Measurements from ENCODE around the gene STRBP. TPM values are rescaled to one million over a fixed set of nuclear protein-coding genes. Genes with fewer than 3 reads are reported as not detected.

STRBP gene
- total and polyA plus RNA-seq, 9 of the 15 experiments (the other 6 are each of a cell fraction or from before 2014, with no cell fraction given) = 27.7 to 84.0 (median 70.2) TPM

- TF ChIP-seq, protein P1, sequence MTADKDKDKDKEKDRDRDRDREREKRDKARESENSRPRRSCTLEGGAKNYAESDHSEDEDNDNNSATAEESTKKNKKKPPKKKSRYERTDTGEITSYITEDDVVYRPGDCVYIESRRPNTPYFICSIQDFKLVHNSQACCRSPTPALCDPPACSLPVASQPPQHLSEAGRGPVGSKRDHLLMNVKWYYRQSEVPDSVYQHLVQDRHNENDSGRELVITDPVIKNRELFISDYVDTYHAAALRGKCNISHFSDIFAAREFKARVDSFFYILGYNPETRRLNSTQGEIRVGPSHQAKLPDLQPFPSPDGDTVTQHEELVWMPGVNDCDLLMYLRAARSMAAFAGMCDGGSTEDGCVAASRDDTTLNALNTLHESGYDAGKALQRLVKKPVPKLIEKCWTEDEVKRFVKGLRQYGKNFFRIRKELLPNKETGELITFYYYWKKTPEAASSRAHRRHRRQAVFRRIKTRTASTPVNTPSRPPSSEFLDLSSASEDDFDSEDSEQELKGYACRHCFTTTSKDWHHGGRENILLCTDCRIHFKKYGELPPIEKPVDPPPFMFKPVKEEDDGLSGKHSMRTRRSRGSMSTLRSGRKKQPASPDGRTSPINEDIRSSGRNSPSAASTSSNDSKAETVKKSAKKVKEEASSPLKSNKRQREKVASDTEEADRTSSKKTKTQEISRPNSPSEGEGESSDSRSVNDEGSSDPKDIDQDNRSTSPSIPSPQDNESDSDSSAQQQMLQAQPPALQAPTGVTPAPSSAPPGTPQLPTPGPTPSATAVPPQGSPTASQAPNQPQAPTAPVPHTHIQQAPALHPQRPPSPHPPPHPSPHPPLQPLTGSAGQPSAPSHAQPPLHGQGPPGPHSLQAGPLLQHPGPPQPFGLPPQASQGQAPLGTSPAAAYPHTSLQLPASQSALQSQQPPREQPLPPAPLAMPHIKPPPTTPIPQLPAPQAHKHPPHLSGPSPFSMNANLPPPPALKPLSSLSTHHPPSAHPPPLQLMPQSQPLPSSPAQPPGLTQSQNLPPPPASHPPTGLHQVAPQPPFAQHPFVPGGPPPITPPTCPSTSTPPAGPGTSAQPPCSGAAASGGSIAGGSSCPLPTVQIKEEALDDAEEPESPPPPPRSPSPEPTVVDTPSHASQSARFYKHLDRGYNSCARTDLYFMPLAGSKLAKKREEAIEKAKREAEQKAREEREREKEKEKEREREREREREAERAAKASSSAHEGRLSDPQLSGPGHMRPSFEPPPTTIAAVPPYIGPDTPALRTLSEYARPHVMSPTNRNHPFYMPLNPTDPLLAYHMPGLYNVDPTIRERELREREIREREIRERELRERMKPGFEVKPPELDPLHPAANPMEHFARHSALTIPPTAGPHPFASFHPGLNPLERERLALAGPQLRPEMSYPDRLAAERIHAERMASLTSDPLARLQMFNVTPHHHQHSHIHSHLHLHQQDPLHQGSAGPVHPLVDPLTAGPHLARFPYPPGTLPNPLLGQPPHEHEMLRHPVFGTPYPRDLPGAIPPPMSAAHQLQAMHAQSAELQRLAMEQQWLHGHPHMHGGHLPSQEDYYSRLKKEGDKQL (CRISPR knock-in tag; IDR thresholded peaks at IDR 0.05; ENCODE audit: borderline replicate concordance) = no peak
- TF ChIP-seq ZNF717 (CRISPR knock-in tag; IDR thresholded peaks at IDR 0.05) (no peak), HMG20B (CRISPR knock-in tag; IDR thresholded peaks at IDR 0.05) (no peak), ZNF133 (CRISPR knock-in tag; IDR thresholded peaks at IDR 0.05) (no peak), ZBED1 (IDR thresholded peaks at IDR 0.05) (no peak; the same call in 1 of the 2 replicates), ZNF766 (CRISPR knock-in tag; conservative IDR thresholded peaks at IDR 0.05) (peak; percentile 75), BMI1 (IDR thresholded peaks at IDR 0.05; ENCODE audit: low read length) (no peak), NCOA1 (IDR thresholded peaks at IDR 0.05; ENCODE audit: low read depth) (peak; percentile 53; the same call in 1 of the 2 replicates), HNRNPK (IDR thresholded peaks at IDR 0.05; ENCODE audit: low read depth, low read length, poor library complexity, severe bottlenecking) (no peak), ZNF561 (CRISPR knock-in tag; conservative IDR thresholded peaks at IDR 0.05) (no peak), TEAD4 (IDR thresholded peaks at IDR 0.05; ENCODE audit: low read length) (peak; percentile 73), TEAD4 (CRISPR knock-in tag; IDR thresholded peaks at IDR 0.05; ENCODE audit: borderline replicate concordance) (no peak), SP2 (IDR thresholded peaks at IDR 0.05; ENCODE audit: extremely low read depth, low read depth, low read length, poor library complexity, severe bottlenecking) (no peak), SMAD2 (IDR thresholded peaks at IDR 0.05; ENCODE audit: low read depth, low read length) (no peak), NRF1 (conservative IDR thresholded peaks at IDR 0.05 in 1 of 2, IDR thresholded peaks at IDR 0.05 in 1 of 2) (peak; percentile 59 to 66; a peak in 3 of 4 replicates), SRSF7 (optimal IDR thresholded peaks at IDR 0.05; ENCODE audit: low read depth, low read length) (no peak), C11orf30 (IDR thresholded peaks at IDR 0.05; ENCODE audit: low read depth) (no peak), SAFB2 (IDR thresholded peaks at IDR 0.05; ENCODE audit: borderline replicate concordance, low read depth, low read length, severe bottlenecking) (no peak), JUN (IDR thresholded peaks at IDR 0.05; ENCODE audit: borderline replicate concordance, low read depth, low read length) (no peak), JUN (CRISPR knock-in tag; IDR thresholded peaks at IDR 0.05; ENCODE audit: borderline replicate concordance) (no peak), ZNF134 (CRISPR knock-in tag; conservative IDR thresholded peaks at IDR 0.05) (0 out of 2 replicates have a peak, but pooled peaks have one; percentile 13)
- TF ChIP-seq, protein P2, sequence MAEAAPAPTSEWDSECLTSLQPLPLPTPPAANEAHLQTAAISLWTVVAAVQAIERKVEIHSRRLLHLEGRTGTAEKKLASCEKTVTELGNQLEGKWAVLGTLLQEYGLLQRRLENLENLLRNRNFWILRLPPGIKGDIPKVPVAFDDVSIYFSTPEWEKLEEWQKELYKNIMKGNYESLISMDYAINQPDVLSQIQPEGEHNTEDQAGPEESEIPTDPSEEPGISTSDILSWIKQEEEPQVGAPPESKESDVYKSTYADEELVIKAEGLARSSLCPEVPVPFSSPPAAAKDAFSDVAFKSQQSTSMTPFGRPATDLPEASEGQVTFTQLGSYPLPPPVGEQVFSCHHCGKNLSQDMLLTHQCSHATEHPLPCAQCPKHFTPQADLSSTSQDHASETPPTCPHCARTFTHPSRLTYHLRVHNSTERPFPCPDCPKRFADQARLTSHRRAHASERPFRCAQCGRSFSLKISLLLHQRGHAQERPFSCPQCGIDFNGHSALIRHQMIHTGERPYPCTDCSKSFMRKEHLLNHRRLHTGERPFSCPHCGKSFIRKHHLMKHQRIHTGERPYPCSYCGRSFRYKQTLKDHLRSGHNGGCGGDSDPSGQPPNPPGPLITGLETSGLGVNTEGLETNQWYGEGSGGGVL (CRISPR knock-in tag; IDR thresholded peaks at IDR 0.05) = no peak
Observed at GRCh38 chr9:123302348-123303214, 34.2 kb upstream of the STRBP start (continued).

All from K562 (cell line).